Fibroblast of villous mesenchyme (primary cell): Measurements from ENCODE around the gene NOX3. TPM values are rescaled to one million over a fixed set of nuclear protein-coding genes. Genes with fewer than 3 reads are reported as not detected.
"Not testable (repeated sequence)": the region's sequence is repeated elsewhere in the genome, so short reads cannot be mapped to it uniquely, and the experiment has no call there.

Experiments used
- DNase-seq: peaks from one replicate; pipeline ENCODE4 v3.0.0-alpha.2; 2010; ENCODE audit warnings: low read depth
- H3K4me3 ChIP-seq: 2 replicates; pipeline ENCODE4 v1.5.1; 2011; ENCODE audit warnings: low read depth, mild to moderate bottlenecking, low read length
- CTCF ChIP-seq: IDR thresholded peaks from 2 replicates; pipeline ENCODE4 v1.5.1; 2012; ENCODE audit warnings: low read depth, mild to moderate bottlenecking, low read length; ENCODE audit not compliant: insufficient read depth
- total RNA-seq: library from RNA; depleted of rRNA; stranded (reverse); fragments of >200 nt; gene quantifications from 2 replicates; pipeline ENCODE4 v1.2.3, GENCODE V29; 2012

The NOX3 gene
- total RNA-seq, 1 donor = not detected

- DNase-seq = no peak
- TF ChIP-seq CTCF = no peak
- no peak overlapping the region for H3K4me3 ChIP-seq
Observed at GRCh38 chr6:155374681-155375080, 81.0 kb downstream of the NOX3 start.

GRCh38 chr6:155373276-155373675 lies 82.4 kb downstream of the NOX3 start:
- no peak for DNase-seq
- no peak for TF ChIP-seq CTCF
- no peak overlapping the region for H3K4me3 ChIP-seq

- TF ChIP-seq CTCF = no peak
- H3K4me3 ChIP-seq = no peak overlapping the region
- no peak for DNase-seq
Observed at GRCh38 chr6:155372256-155372655, 83.4 kb downstream of the NOX3 start.

DNA sequence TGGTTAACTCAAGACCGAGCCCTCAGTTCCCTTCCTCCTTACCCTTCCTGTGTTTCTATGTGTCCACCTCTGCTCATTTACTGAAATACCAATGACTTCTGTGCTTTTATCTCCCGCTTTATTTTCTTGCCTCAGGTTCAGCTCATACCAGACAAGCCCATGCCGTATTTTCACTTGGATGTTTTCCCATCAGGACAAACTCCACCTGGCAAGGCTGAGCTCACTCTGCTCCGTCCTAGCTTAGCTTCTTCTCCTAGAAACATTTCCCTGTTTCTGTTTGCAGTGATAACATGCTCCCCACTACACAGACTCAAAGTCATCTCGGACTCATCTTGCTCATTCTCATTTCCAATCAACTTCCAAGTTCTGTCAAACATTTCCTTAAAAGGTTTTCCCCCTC lies 84.4 kb downstream of the NOX3 start:
- DNase-seq = no peak
- TF ChIP-seq CTCF = no peak
- no peak overlapping the region for H3K4me3 ChIP-seq

GRCh38 chr6:155366325-155366724 lies 89.3 kb downstream of the NOX3 start:
- DNase-seq = no peak
- TF ChIP-seq CTCF = no peak
- H3K4me3 ChIP-seq = no peak overlapping the region

- no peak for TF ChIP-seq CTCF
- H3K4me3 ChIP-seq = no peak overlapping the region
- no peak for DNase-seq
Observed at GRCh38 chr6:155364844-155365437, 90.7 kb downstream of the NOX3 start.

- not testable (repeated sequence) for H3K4me3 ChIP-seq, DNase-seq
Observed at GRCh38 chr6:155364021-155364420, 91.6 kb downstream of the NOX3 start.

GRCh38 chr6:155362968-155363632 lies 92.5 kb downstream of the NOX3 start:
- not testable (repeated sequence) for DNase-seq, H3K4me3 ChIP-seq
